Uterus (tissue), 4 donors: ENCODE measurements around the gene TBC1D13. TPM values are rescaled to one million over a fixed set of nuclear protein-coding genes. Genes with fewer than 3 reads are reported as not detected.
"Not testable (repeated sequence)": the region's sequence is repeated elsewhere in the genome, so short reads cannot be mapped to it uniquely, and the experiment has no call there.

Experiments used
- DNase-seq, 2 donors: peaks; one replicate each; pipeline ENCODE4 v3.0.0-alpha.2; 2019 to 2020
- H3K27ac ChIP-seq, 2 donors: fragments of 200-600 bp; sonication (generic); 1 replicate in 1 of 2; 2 replicates in 1 of 2; pipeline ENCODE4 v1.5.1; 2016 to 2018
- H3K27me3 ChIP-seq, 2 donors: fragments of 200-600 bp; sonication (generic); one replicate each; pipeline ENCODE4 v1.5.1; 2018 to 2019; ENCODE audit warnings: control low read depth in 1 of 2
- H3K36me3 ChIP-seq, 2 donors: fragments of 200-600 bp; sonication (generic); one replicate each; pipeline ENCODE4 v1.5.1; 2019; ENCODE audit warnings: control low read depth in 1 of 2
- H3K4me1 ChIP-seq, 2 donors: fragments of 200-600 bp; sonication (generic); one replicate each; pipeline ENCODE4 v1.5.1; 2018 to 2019; ENCODE audit warnings: control low read depth in 1 of 2
- H3K4me3 ChIP-seq, 2 donors: fragments of 200-600 bp; sonication (generic); 1 replicate in 1 of 2; 2 replicates in 1 of 2; pipeline ENCODE4 v1.5.1; 2018 to 2019; ENCODE audit warnings: mild to moderate bottlenecking in 1 of 2
- H3K9me3 ChIP-seq, 2 donors: fragments of 200-600 bp; sonication (generic); one replicate each; pipeline ENCODE4 v1.5.1; 2019; ENCODE audit warnings: control low read depth in 1 of 2
- CTCF ChIP-seq, 4 experiments: fragments of 200-600 bp in 2 of 4; fragments of 450-650 bp in 2 of 4; sonication (generic) in 2 of 4; IDR thresholded peaks; one replicate each; pipeline ENCODE4 v1.5.1; 2016 to 2019; ENCODE audit warnings: antibody characterized with exemption in 4 of 4, mild to moderate bottlenecking in 2 of 4, moderate library complexity in 1 of 4
- POLR2A ChIP-seq, 2 donors: fragments of 450-650 bp; IDR thresholded peaks; one replicate each; pipeline ENCODE4 v1.6.1; 2016; ENCODE audit warnings: antibody characterized with exemption in 2 of 2, mild to moderate bottlenecking in 1 of 2, moderate library complexity in 1 of 2
- intact Hi-C: fragments of 100-400 bp; cut with DNase I; formaldehyde crosslinking; loops from one replicate; pipeline ENCODE4 v1.15.1; 2023; ENCODE audit warnings: low total_unique reads
- small RNA-seq: library from RNA; depleted of rRNA; stranded (forward); fragments of <200 nt; gene quantifications from one replicate; pipeline ENCODE3, GENCODE V24; 2016
- total RNA-seq, 4 donors: library from RNA; depleted of rRNA in 3 of 4; stranded (reverse); fragments of >200 nt in 3 of 4; gene quantifications; one replicate each; pipeline versions ENCODE4 v1.1.0 to v1.2.4, GENCODE V29; 2014 to 2023
- donor health status: DM: yes; HTN: yes; CAD: no.

Gene TBC1D13
- total RNA-seq, 4 donors from 2014 or later: 7.1 to 26.8 (median 23.3) TPM

- no peak for DNase-seq
- TF ChIP-seq CTCF (IDR thresholded peaks at IDR 0.05): no peak
- no peak for TF ChIP-seq POLR2A (IDR thresholded peaks at IDR 0.05)
- Histone ChIP-seq H3K4me1 (no peaks in the 10 kb centered on the region), H3K4me3 (no peak overlapping the region), H3K9me3 (no peaks in the 10 kb centered on the region), H3K27me3 (no peaks in the 10 kb centered on the region), H3K36me3 (no peaks in the 10 kb centered on the region), H3K27ac (no peak overlapping the region)
- intact Hi-C loops: no loop called here
Observed at GRCh38 chr9:128847803-128848202, 60.8 kb downstream of the TBC1D13 start.

GRCh38 chr9:128851024-128851423 lies 64.0 kb downstream of the TBC1D13 start:
- intact Hi-C loops, H3K27ac ChIP-seq, H3K36me3 ChIP-seq, H3K27me3 ChIP-seq, H3K4me3 ChIP-seq, H3K4me1 ChIP-seq, H3K9me3 ChIP-seq, DNase-seq: not testable (repeated sequence)

- H3K4me3 ChIP-seq, H3K36me3 ChIP-seq, intact Hi-C loops, H3K27ac ChIP-seq, H3K9me3 ChIP-seq, DNase-seq, H3K27me3 ChIP-seq, H3K4me1 ChIP-seq: not testable (repeated sequence)
- peak; percentile 25 to 66 (median 52) for TF ChIP-seq CTCF (IDR thresholded peaks at IDR 0.05)
Observed at GRCh38 chr9:128851779-128852600, 64.9 kb downstream of the TBC1D13 start.

GRCh38 chr9:128852646-128853045 lies 65.6 kb downstream of the TBC1D13 start:
- DNase-seq, H3K4me3 ChIP-seq, H3K36me3 ChIP-seq, H3K27ac ChIP-seq, H3K4me1 ChIP-seq, H3K27me3 ChIP-seq, intact Hi-C loops, H3K9me3 ChIP-seq: not testable (repeated sequence)

GRCh38 chr9:128854454-128854853 lies 67.4 kb downstream of the TBC1D13 start:
- H3K4me1 ChIP-seq, H3K36me3 ChIP-seq, H3K27ac ChIP-seq, H3K4me3 ChIP-seq, DNase-seq, intact Hi-C loops, H3K9me3 ChIP-seq, H3K27me3 ChIP-seq: not testable (repeated sequence)

- H3K4me1 ChIP-seq, intact Hi-C loops, DNase-seq, H3K4me3 ChIP-seq, H3K9me3 ChIP-seq, H3K27me3 ChIP-seq, H3K36me3 ChIP-seq, H3K27ac ChIP-seq: not testable (repeated sequence)
Observed at GRCh38 chr9:128858476-128858875, 71.4 kb downstream of the TBC1D13 start.

Small RNA genes lying within 50 kb of the gene (small RNA-seq; reads per million reads assigned to genes)
- not detected for gene RF00017

Other genes with a start within 250 kb of the TBC1D13 start
- gene SPTAN1, start 234.7 kb upstream of the TBC1D13 start, total RNA-seq: 100 to 1,000 TPM; 244 to 521 (median 335) TPM
- gene DYNC2I2, start 130.4 kb upstream of the TBC1D13 start, total RNA-seq: 10 to 100 TPM; 21.4 to 44.8 (median 41.1) TPM
- 100 to 1,000 TPM in 3 of 4 donors, 10 to 100 TPM in 1; 79.9 to 481 (median 197) TPM for gene SET, start 98.0 kb upstream of the TBC1D13 start, total RNA-seq
- 10 to 100 TPM in 1 of 4 donors, 1 to 10 TPM in 3; 2.4 to 19.5 (median 4.5) TPM for gene PKN3, start 84.8 kb upstream of the TBC1D13 start, total RNA-seq
- gene ZDHHC12, start 63.1 kb upstream of the TBC1D13 start, total RNA-seq: 10 to 100 TPM in 1 of 4 donors, 1 to 10 TPM in 2, under 1 TPM in 1; 0.59 to 11.7 (median 6.5) TPM
- 10 to 100 TPM; 16.1 to 52.0 (median 21.2) TPM for gene ZER1, start 15.3 kb upstream of the TBC1D13 start, total RNA-seq
- gene ENDOG, start 31.2 kb downstream of the TBC1D13 start, total RNA-seq: 10 to 100 TPM in 2 of 4 donors, 1 to 10 TPM in 2; 2.1 to 22.0 (median 9.1) TPM
- gene SPOUT1, start 42.5 kb downstream of the TBC1D13 start, total RNA-seq: 10 to 100 TPM in 2 of 4 donors, 1 to 10 TPM in 2; 4.4 to 34.2 (median 17.3) TPM
- gene KYAT1, start 94.7 kb downstream of the TBC1D13 start, total RNA-seq: 10 to 100 TPM in 1 of 4 donors, 1 to 10 TPM in 3; 1.5 to 11.0 (median 3.4) TPM
- 10 to 100 TPM; 23.5 to 58.7 (median 30.8) TPM for gene LRRC8A, start 94.9 kb downstream of the TBC1D13 start, total RNA-seq
- 10 to 100 TPM; 23.2 to 30.8 (median 27.2) TPM for gene PHYHD1, start 133.7 kb downstream of the TBC1D13 start, total RNA-seq
- gene DOLK, start 160.3 kb downstream of the TBC1D13 start, total RNA-seq: 10 to 100 TPM in 3 of 4 donors, 1 to 10 TPM in 1; 10.0 to 22.3 (median 13.6) TPM
- gene NUP188, start 160.4 kb downstream of the TBC1D13 start, total RNA-seq: 10 to 100 TPM; 21.5 to 75.4 (median 36.9) TPM
- 100 to 1,000 TPM in 1 of 4 donors, 10 to 100 TPM in 3; 35.1 to 126 (median 81.8) TPM for gene SH3GLB2, start 241.1 kb downstream of the TBC1D13 start, total RNA-seq
- 10 to 100 TPM; 13.2 to 36.5 (median 34.0) TPM for gene MIGA2, start 249.4 kb downstream of the TBC1D13 start, total RNA-seq